Caco-2 (cell line): ENCODE measurements around the gene DIABLO. TPM values are rescaled to one million over a fixed set of nuclear protein-coding genes. Genes with fewer than 3 reads are reported as not detected.

Experiments used
- BruUV-seq: library from RNA; stranded (reverse); fragments of 400-500 nt; replicated peaks from 2 replicates; lab custom pipeline; 2021; lab: Mats Ljungman, UMichigan
- CTCF ChIA-PET: fragments of 300-600 bp; sonication (Branson Sonifier 250); formaldehyde crosslinking; loops from one replicate; lab custom pipeline; 2022; ENCODE audit warnings: antibody characterized with exemption; lab: Charles Lee
- POLR2A ChIA-PET: fragments of 300-600 bp; sonication (Branson Sonifier 250); formaldehyde crosslinking; loops from one replicate; lab custom pipeline; 2022; ENCODE audit warnings: antibody characterized with exemption; lab: Charles Lee
- DNase-seq, 2 experiments: peaks; one replicate each; pipeline versions ENCODE4 v3.0.0 to v3.0.0-alpha.2; 2020 to 2022
- H3K27me3 ChIP-seq: replicated peaks from 2 replicates; pipeline ENCODE4 v1.6.0; 2011; ENCODE audit warnings: low read length; ENCODE audit not compliant: control insufficient read depth, insufficient read depth
- H3K36me3 ChIP-seq: 2 replicates; pipeline ENCODE4 v1.5.1; 2011; ENCODE audit warnings: low read length; ENCODE audit not compliant: control insufficient read depth, insufficient read depth
- H3K4me1 ChIP-seq: fragments of 250-450 bp; sonication (Bioruptor Pico); 2 replicates; pipeline ENCODE4 v1.5.1; 2020; ENCODE audit warnings: mild to moderate bottlenecking
- H3K4me3 ChIP-seq: 2 replicates; pipeline ENCODE4 v1.5.1; 2011; ENCODE audit warnings: low read depth, mild to moderate bottlenecking, control low read depth, low read length
- H3K9me3 ChIP-seq: fragments of 250-450 bp; sonication (Bioruptor Pico); 2 replicates; pipeline ENCODE4 v1.5.1; 2020; ENCODE audit warnings: mild to moderate bottlenecking, moderate library complexity
- H3K27ac Mint-ChIP-seq: one replicate; pipeline ENCODE4 v1.8.0; 2022; ENCODE audit warnings: mixed read lengths; ENCODE audit not compliant: unreplicated experiment
- H3K27me3 Mint-ChIP-seq: one replicate; pipeline ENCODE4 v1.8.0; 2022; ENCODE audit warnings: mixed read lengths; ENCODE audit not compliant: insufficient read depth, unreplicated experiment
- H3K36me3 Mint-ChIP-seq: one replicate; pipeline ENCODE4 v1.8.0; 2022; ENCODE audit warnings: mild to moderate bottlenecking, mixed read lengths; ENCODE audit not compliant: insufficient read depth, unreplicated experiment
- H3K4me1 Mint-ChIP-seq: one replicate; pipeline ENCODE4 v1.8.0; 2022; ENCODE audit warnings: low read depth, mixed read lengths; ENCODE audit not compliant: unreplicated experiment
- H3K4me3 Mint-ChIP-seq: one replicate; pipeline ENCODE4 v1.8.0; 2022; ENCODE audit warnings: mild to moderate bottlenecking, moderate library complexity, mixed read lengths; ENCODE audit not compliant: unreplicated experiment
- H3K9me3 Mint-ChIP-seq: one replicate; pipeline ENCODE4 v1.8.0; 2022; ENCODE audit warnings: mixed read lengths; ENCODE audit not compliant: unreplicated experiment
- intact Hi-C: fragments of 100-400 bp; cut with micrococcal nuclease; formaldehyde crosslinking; loops from one replicate; pipeline ENCODE4 v1.10.0; 2022; ENCODE audit not compliant: unreplicated experiment
- total RNA-seq: library from RNA; stranded (reverse); gene quantifications from 2 replicates; pipeline ENCODE4 v1.2.3, GENCODE V29; 2022
- TF ChIP-seq, protein P1 (sequence below), 2 experiments: fragments of 200-600 bp in 1 of 2; IDR thresholded peaks; 1 replicate in 1 of 2; 2 replicates in 1 of 2; pipeline versions ENCODE4 v1.5.1 to v1.8.0; 2011 to 2022; ENCODE audit warnings: antibody characterized with exemption in 1 of 2, control low read depth in 1 of 2, inconsistent platforms in 1 of 2, low read depth in 1 of 2, low read length in 1 of 2, mild to moderate bottlenecking in 1 of 2, moderate library complexity in 1 of 2; ENCODE audit not compliant: insufficient read depth in 1 of 2, severe bottlenecking in 1 of 2, unreplicated experiment in 1 of 2

DIABLO gene
- total RNA-seq, 1 experiment from 2014 or later = 86.6 TPM

DNA sequence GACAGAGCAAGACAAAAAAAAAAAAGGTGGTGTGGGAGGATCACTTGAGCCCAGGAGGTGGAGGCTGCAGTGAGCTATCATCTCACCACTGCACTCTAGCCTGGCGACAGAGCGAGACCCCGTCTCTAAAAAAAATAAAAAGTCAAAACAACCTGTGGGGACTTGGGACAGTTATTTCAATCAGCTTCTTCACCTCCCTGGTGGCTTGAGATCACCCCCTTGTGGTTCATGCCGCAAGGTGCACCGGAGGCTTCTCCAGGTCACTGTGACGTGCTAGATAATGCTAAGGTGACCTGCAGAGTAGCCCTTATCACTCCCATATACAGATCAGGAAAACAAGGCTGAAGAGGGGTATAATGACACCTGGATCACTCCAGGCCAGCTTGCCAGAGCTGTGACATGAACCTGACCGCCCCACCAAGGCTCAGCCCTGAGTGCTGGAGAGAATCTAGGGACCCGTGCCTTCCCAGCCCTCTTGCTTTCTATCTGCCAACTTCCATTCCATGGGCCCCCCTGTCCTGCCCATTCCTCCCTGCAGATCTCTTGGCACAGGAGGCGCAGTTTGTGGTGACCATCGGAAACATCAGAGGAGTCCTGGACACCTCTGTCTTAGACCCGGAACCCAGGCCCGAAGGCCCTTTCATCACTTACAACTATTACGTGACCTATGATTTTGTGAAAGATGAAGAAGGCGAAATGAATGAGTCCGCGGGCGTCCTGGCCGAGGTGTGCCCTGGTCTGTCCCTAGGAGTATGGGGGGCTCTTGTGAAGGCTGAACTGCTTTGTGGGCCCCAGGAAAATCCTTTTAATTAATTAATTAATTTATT lies 34.8 kb downstream of the DIABLO start:
- no peak overlapping the region for H3K27ac Mint-ChIP-seq
- no peaks in the 10 kb centered on the region for H3K9me3 ChIP-seq
- no peak overlapping the region for H3K4me3 ChIP-seq
- POLR2A ChIA-PET = interaction anchor here (0.6 kb wide), 1 partner anchor 12 kb away, joined by 3 read pairs; the partner anchor contains the start of gene B3GNT4
- DNase-seq = peak; percentile 81 to 88
- no TSS peak for BruUV-seq
- H3K4me1 Mint-ChIP-seq = no peaks in the 10 kb centered on the region
- intact Hi-C loops = loop anchor here (1.0 to 2.0 kb wide), 3 partner anchors 31 to 136 kb away; no protein-coding TSS in a partner anchor
- TF ChIP-seq, protein P1, sequence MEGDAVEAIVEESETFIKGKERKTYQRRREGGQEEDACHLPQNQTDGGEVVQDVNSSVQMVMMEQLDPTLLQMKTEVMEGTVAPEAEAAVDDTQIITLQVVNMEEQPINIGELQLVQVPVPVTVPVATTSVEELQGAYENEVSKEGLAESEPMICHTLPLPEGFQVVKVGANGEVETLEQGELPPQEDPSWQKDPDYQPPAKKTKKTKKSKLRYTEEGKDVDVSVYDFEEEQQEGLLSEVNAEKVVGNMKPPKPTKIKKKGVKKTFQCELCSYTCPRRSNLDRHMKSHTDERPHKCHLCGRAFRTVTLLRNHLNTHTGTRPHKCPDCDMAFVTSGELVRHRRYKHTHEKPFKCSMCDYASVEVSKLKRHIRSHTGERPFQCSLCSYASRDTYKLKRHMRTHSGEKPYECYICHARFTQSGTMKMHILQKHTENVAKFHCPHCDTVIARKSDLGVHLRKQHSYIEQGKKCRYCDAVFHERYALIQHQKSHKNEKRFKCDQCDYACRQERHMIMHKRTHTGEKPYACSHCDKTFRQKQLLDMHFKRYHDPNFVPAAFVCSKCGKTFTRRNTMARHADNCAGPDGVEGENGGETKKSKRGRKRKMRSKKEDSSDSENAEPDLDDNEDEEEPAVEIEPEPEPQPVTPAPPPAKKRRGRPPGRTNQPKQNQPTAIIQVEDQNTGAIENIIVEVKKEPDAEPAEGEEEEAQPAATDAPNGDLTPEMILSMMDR (IDR thresholded peaks at IDR 0.05; ENCODE audit: insufficient read depth in 1 of 2, low read depth in 1 of 2, low read length in 1 of 2, severe bottlenecking in 1 of 2, unreplicated experiment in 1 of 2) = peak; percentile 88 to 91
- no peaks in the 10 kb centered on the region for H3K27me3 ChIP-seq
- no peaks in the 10 kb centered on the region for H3K4me1 ChIP-seq
- no peaks in the 10 kb centered on the region for H3K36me3 Mint-ChIP-seq
- no peaks in the 10 kb centered on the region for H3K27me3 Mint-ChIP-seq
- peaks cover 8% of the 10 kb centered on the region for H3K9me3 Mint-ChIP-seq
- CTCF ChIA-PET = interaction anchor here (0.5 to 1.2 kb wide), 15 partner anchors 8 to 144 kb away, joined by 3 to 11 read pairs (median 4); partner anchors contain the start of genes B3GNT4 and LRRC43
- H3K4me3 Mint-ChIP-seq = no peak overlapping the region
- H3K36me3 ChIP-seq = no peaks in the 10 kb centered on the region

DNA sequence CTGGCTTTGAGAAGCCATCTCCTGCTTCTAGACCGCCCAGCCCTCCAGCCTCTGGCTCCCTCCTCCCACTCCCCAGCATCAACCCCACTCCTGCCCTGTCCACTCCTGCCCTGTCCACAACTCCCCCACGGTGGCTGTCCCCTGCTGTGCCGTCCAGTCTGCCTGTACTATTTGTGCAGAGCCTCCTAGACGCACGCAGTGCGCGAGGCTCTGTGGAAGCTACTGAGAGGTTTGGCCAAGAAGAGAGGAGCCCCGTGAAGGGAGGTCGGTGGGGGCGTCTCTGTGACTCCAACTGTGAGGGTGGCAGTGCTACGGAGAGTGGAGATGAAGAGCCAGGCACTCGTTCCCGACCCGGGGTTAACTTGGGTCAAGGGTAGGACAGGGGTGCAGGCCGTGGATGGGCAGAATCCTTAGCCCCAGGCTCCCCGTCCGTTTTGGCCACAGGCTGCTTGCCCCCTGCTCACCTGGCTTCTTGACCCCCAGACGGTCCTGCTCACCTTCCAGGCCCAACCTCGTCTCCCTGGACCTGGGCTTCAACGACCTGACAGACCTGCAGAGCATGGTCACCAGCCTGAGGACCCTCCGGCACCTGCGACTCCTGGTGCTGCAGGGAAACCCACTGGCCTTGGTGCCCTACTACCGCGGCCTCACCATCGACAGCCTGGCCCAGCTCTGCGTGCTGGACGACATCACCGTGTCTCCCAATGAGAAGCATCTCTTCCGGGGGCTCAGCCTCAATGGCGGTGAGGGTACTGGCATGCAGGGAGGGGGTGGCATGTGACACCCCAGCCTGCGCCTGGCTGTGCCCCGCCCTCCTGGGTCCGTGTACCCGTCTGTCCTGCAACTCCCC lies 36.0 kb downstream of the DIABLO start:
- Mint-ChIP-seq H3K36me3 (no peaks in the 10 kb centered on the region), H3K4me1 (no peaks in the 10 kb centered on the region), H3K9me3 (no peaks in the 10 kb centered on the region), H3K4me3 (no peak overlapping the region), H3K27me3 (no peaks in the 10 kb centered on the region), H3K27ac (no peak overlapping the region)
- TF ChIP-seq, protein P1 (IDR thresholded peaks at IDR 0.05; ENCODE audit: insufficient read depth in 1 of 2, low read depth in 1 of 2, low read length in 1 of 2, severe bottlenecking in 1 of 2, unreplicated experiment in 1 of 2) = no peak
- no peaks in the 10 kb centered on the region for H3K27me3 ChIP-seq
- ChIA-PET CTCF (interaction anchor here (0.7 kb wide), 1 partner anchor 33 kb away, joined by 4 read pairs; no protein-coding TSS in a partner anchor), POLR2A (interaction anchor here (0.6 kb wide), 1 partner anchor 31 kb away, joined by 3 read pairs; no protein-coding TSS in a partner anchor)
- no peaks in the 10 kb centered on the region for H3K9me3 ChIP-seq
- H3K36me3 ChIP-seq = no peaks in the 10 kb centered on the region
- no peaks in the 10 kb centered on the region for H3K4me1 ChIP-seq
- no TSS peak for BruUV-seq
- no peak overlapping the region for H3K4me3 ChIP-seq
- no peak for DNase-seq
- intact Hi-C loops = loop anchor here (2.0 kb wide), 1 partner anchor 135 kb away; no protein-coding TSS in a partner anchor

DNA sequence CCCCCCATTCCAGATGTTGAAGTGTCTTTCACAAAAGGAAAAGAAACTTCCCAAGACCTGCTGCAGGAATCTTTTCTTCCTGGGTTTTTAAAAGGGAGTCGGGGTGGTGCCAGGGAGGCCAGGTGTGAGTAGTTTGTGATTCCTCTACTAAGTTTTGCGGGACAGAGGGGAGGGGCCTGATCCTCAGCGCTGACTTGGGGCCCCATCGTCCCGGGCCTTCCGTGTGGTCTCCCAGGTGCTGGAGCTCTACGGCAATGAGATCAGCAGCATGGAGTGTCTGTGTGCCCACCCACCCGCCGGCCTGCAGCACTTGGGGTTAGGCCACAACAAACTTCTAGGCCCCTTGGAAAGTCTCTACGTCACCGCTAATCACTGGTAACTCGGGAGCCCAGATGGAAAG lies 38.4 kb downstream of the DIABLO start:
- no peak for DNase-seq
- BruUV-seq = no TSS peak
- intact Hi-C loops = no loop called here
- no peaks in the 10 kb centered on the region for H3K9me3 Mint-ChIP-seq
- no peaks in the 10 kb centered on the region for H3K27me3 ChIP-seq
- H3K27ac Mint-ChIP-seq = no peak overlapping the region
- no peaks in the 10 kb centered on the region for H3K36me3 ChIP-seq
- no peaks in the 10 kb centered on the region for H3K4me1 Mint-ChIP-seq
- H3K9me3 ChIP-seq = no peaks in the 10 kb centered on the region
- ChIA-PET POLR2A (no interaction called here), CTCF (no interaction called here)
- TF ChIP-seq, protein P1 (IDR thresholded peaks at IDR 0.05; ENCODE audit: insufficient read depth in 1 of 2, low read depth in 1 of 2, low read length in 1 of 2, severe bottlenecking in 1 of 2, unreplicated experiment in 1 of 2) = no peak
- H3K4me3 Mint-ChIP-seq = no peak overlapping the region
- H3K36me3 Mint-ChIP-seq = no peaks in the 10 kb centered on the region
- no peaks in the 10 kb centered on the region for H3K27me3 Mint-ChIP-seq
- no peaks in the 10 kb centered on the region for H3K4me1 ChIP-seq
- H3K4me3 ChIP-seq = no peak overlapping the region
